Vagina (tissue), 2 donors: ENCODE data around the gene DOK7.

ENCODE experiments used
- POLR2A ChIP-seq, 2 donors: fragments of 450-650 bp; IDR thresholded peaks; one replicate each; pipeline ENCODE4 v1.6.1; 2017; ENCODE audit warnings: antibody characterized with exemption in 2 of 2, mild to moderate bottlenecking in 2 of 2, moderate library complexity in 2 of 2
- POLR2AphosphoS5 ChIP-seq, 2 donors: sonication (generic); formaldehyde crosslinking; IDR thresholded peaks; one replicate each; pipeline ENCODE4 v1.9.0; 2017; ENCODE audit warnings: antibody characterized with exemption in 2 of 2, mild to moderate bottlenecking in 2 of 2, low read depth in 1 of 2; ENCODE audit not compliant: insufficient read depth in 1 of 2
- TF ChIP-seq, protein P1 (sequence below), 3 experiments: fragments of 450-650 bp in 2 of 3; fragments of 200-600 bp in 1 of 3; sonication (generic) in 1 of 3; IDR thresholded peaks; one replicate each; pipeline ENCODE4 v1.5.1; 2017 to 2019; ENCODE audit warnings: antibody characterized with exemption in 3 of 3, mild to moderate bottlenecking in 2 of 3, moderate library complexity in 2 of 3

DNA sequence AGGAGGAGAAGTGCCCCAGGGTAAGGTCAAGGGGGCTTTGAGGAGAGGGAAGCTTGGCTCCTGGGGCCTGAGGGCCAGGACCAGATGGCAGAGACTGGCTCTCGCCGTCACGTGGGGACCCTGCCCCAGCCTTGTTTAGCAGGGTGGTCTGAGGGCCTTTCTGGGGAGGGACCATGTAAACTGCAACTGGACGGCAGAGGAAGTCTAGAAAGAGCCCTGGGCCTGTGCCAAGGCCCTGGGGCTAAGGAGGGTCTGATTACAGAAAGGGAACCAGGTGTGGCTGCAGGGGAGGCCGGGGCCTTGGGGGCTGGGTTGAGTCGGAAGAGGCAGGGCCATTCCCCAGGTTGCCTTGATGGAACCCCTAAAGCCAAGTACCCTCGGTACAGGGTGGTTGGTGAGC, 23.1 kb upstream of the DOK7 start:
- TF ChIP-seq, protein P1, sequence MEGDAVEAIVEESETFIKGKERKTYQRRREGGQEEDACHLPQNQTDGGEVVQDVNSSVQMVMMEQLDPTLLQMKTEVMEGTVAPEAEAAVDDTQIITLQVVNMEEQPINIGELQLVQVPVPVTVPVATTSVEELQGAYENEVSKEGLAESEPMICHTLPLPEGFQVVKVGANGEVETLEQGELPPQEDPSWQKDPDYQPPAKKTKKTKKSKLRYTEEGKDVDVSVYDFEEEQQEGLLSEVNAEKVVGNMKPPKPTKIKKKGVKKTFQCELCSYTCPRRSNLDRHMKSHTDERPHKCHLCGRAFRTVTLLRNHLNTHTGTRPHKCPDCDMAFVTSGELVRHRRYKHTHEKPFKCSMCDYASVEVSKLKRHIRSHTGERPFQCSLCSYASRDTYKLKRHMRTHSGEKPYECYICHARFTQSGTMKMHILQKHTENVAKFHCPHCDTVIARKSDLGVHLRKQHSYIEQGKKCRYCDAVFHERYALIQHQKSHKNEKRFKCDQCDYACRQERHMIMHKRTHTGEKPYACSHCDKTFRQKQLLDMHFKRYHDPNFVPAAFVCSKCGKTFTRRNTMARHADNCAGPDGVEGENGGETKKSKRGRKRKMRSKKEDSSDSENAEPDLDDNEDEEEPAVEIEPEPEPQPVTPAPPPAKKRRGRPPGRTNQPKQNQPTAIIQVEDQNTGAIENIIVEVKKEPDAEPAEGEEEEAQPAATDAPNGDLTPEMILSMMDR (IDR thresholded peaks at IDR 0.05), result no peak
- no peak for TF ChIP-seq POLR2AphosphoS5 (IDR thresholded peaks at IDR 0.05; ENCODE audit: insufficient read depth in 1 of 2, low read depth in 1 of 2)
- TF ChIP-seq POLR2A (IDR thresholded peaks at IDR 0.05), result no peak
